Thoracic aorta (tissue), 2 donors: ENCODE data around the gene CBX2. TPM values are rescaled to one million over a fixed set of nuclear protein-coding genes. Genes with fewer than 3 reads are reported as not detected.

Experiments used
- ATAC-seq: fragments of 150-250 bp; one replicate; pipeline ENCODE4 v1.8.0; 2017; ENCODE audit warnings: low read depth; ENCODE audit not compliant: insufficient number of reproducible peaks, low FRiP score
- DNase-seq: peaks from one replicate; pipeline ENCODE4 v3.0.0-alpha.2; 2020; ENCODE audit warnings: low spot score
- H3K27ac ChIP-seq, 2 donors: fragments of 200-600 bp; sonication (generic); 1 replicate in 1 of 2; 2 replicates in 1 of 2; pipeline ENCODE4 v1.5.1; 2016; ENCODE audit warnings: mild to moderate bottlenecking in 2 of 2, moderate library complexity in 2 of 2
- H3K27me3 ChIP-seq: fragments of 200-600 bp; sonication (generic); replicated peaks from 2 replicates; pipeline ENCODE4 v1.6.0; 2016; ENCODE audit warnings: mild to moderate bottlenecking; ENCODE audit not compliant: insufficient read depth
- H3K36me3 ChIP-seq: fragments of 200-600 bp; sonication (generic); one replicate; pipeline ENCODE4 v1.5.1; 2016
- H3K4me1 ChIP-seq, 2 donors: fragments of 200-600 bp; sonication (generic); 1 replicate in 1 of 2; 2 replicates in 1 of 2; pipeline versions ENCODE4 v1.5.1 to v1.6.0; 2016; ENCODE audit warnings: low read depth in 2 of 2, mild to moderate bottlenecking in 1 of 2; ENCODE audit not compliant: control insufficient read depth in 1 of 2
- H3K4me3 ChIP-seq: fragments of 200-600 bp; sonication (generic); 2 replicates; pipeline ENCODE4 v1.5.1; 2016; ENCODE audit warnings: mild to moderate bottlenecking
- H3K9me3 ChIP-seq: fragments of 200-600 bp; sonication (generic); 2 replicates; pipeline ENCODE4 v1.5.1; 2016
- total RNA-seq, 2 donors: library from RNA; depleted of rRNA; stranded (reverse); fragments of >200 nt; gene quantifications; one replicate each; pipeline versions ENCODE4 v1.1.0 to v1.2.3, GENCODE V29; 2016
- TF ChIP-seq, protein P1 (sequence below): fragments of 200-600 bp; sonication (generic); IDR thresholded peaks from one replicate; pipeline ENCODE4 v1.5.1; 2019; ENCODE audit warnings: antibody characterized with exemption

CBX2 gene
- total RNA-seq, 2 donors from 2014 or later = 0.14 TPM; not detected in 1

DNA sequence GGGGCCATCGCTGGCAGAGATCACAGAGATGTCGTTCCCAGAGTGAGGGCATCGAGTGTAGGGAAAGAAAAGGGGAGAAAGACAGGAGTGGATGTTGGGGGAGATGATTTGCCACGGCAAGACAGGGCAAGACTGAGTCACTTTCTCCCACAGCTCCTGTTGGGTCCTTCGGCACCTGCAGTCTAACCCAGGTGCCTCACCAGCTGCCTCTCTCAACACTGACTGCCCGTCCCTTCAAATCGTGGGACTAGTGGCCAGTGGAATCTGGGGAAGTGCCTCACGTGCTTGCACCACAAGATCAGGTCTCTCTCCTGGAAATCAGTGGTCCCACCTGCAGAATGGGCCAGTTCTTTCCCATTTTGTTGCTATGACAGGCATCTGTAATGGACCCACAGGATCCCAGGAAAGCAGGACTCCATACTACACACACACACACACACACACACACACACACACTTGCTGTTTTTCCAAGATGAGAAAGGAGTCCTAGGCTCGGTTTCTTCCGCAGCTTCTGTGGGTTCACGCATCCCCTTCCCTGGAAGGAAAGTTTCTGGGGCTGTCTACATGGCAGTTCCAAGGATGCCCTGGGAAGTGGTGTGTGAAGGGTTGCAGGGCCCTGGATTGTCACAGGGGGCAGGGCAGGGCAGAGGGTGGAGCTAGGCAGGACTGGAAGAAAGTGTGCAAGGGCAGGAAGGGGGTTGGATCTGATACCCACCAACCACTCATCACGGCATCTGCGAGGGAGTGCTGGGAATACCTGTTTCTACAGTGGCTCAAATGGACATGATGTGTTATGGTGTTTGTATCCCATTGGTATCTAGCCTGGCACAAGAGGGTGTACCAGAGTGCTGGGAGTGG is 29.1 kb downstream of the CBX2 start:
- Histone ChIP-seq H3K27ac (no peak overlapping the region), H3K4me3 (no peak overlapping the region), H3K36me3 (no peaks in the 10 kb centered on the region), H3K9me3 (no peaks in the 10 kb centered on the region), H3K27me3 (peaks cover 68% of the 10 kb centered on the region), H3K4me1 (peaks cover 3 to 19% of the 10 kb centered on the region in 2 donors)
- no peak for ATAC-seq
- DNase-seq = no peak
- TF ChIP-seq, protein P1, sequence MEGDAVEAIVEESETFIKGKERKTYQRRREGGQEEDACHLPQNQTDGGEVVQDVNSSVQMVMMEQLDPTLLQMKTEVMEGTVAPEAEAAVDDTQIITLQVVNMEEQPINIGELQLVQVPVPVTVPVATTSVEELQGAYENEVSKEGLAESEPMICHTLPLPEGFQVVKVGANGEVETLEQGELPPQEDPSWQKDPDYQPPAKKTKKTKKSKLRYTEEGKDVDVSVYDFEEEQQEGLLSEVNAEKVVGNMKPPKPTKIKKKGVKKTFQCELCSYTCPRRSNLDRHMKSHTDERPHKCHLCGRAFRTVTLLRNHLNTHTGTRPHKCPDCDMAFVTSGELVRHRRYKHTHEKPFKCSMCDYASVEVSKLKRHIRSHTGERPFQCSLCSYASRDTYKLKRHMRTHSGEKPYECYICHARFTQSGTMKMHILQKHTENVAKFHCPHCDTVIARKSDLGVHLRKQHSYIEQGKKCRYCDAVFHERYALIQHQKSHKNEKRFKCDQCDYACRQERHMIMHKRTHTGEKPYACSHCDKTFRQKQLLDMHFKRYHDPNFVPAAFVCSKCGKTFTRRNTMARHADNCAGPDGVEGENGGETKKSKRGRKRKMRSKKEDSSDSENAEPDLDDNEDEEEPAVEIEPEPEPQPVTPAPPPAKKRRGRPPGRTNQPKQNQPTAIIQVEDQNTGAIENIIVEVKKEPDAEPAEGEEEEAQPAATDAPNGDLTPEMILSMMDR = no peak

DNA sequence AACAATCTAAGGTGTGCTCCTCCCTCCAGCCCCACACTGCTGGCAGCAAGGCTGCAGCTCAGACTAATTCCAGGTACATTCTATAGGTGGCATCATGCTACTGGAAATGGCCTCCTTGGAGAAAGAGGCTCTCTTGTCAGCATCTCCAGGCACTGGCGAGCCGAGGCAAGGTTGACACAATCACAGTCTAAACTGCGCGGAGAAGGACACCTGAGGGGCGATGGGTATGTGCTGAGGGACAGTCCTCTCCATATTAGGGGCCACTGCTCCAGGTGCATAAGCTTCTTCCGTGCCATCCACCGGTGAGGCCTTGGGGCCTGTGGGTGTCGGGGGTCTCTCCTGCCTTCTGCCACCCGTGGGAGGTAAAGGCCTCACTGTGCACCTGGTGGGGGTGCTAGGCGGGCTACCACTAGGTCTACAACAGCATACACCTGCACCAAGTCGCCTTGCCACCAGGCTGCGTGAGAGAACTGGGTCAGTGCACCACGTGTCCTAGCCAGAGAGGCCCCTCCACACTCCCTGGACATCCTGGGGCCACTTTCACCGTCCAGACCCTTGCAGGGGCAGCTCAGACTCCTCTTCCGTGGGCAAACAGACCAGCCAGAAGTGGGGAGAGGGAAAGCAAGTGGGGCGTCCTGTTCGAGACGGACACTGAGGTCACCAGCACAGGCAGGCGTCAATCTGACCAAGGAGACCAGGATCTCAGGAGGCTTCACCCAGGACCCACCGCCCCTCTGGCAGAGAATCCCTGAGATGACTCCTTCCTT is 31.0 kb downstream of the CBX2 start:
- H3K27me3 ChIP-seq = peaks cover 59% of the 10 kb centered on the region
- H3K9me3 ChIP-seq = no peaks in the 10 kb centered on the region
- H3K4me3 ChIP-seq = no peak overlapping the region
- TF ChIP-seq, protein P1 = no peak
- H3K4me1 ChIP-seq = peaks cover 9 to 22% of the 10 kb centered on the region in 2 donors
- no peaks in the 10 kb centered on the region for H3K36me3 ChIP-seq
- ATAC-seq (no peak), DNase-seq (no peak)
- no peak overlapping the region for H3K27ac ChIP-seq

DNA sequence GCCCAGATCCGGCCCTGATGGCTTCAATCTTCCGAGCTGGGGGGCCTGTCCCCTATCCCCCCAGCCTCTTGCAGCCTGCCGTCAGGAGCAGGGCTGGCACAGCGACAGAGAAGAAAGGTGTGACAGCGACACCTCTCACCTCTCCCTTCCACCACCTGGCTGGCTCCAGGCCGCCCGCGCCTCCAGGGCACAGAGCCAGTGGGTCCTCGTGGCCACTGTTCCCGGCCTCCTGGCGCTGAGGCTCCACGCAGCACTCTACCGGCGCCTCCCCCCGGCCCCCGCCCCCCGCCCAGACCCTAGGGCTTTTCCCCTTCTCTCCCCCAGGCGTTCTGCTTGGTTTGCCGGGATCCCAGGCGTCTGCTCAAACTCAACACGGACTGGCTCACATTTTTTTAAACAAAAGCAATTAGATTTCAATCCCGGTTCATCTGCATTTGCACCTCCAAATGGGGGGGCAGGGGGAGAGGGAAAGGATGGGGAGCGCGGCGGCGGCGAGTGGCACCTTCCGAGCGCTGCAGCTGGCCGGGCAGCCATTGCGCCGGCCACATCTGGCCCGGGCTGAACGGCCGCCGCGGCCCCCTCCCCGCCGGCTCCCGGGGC is 31.7 kb downstream of the CBX2 start:
- peak overlapping the region; percentile 55 for H3K4me3 ChIP-seq

DNA sequence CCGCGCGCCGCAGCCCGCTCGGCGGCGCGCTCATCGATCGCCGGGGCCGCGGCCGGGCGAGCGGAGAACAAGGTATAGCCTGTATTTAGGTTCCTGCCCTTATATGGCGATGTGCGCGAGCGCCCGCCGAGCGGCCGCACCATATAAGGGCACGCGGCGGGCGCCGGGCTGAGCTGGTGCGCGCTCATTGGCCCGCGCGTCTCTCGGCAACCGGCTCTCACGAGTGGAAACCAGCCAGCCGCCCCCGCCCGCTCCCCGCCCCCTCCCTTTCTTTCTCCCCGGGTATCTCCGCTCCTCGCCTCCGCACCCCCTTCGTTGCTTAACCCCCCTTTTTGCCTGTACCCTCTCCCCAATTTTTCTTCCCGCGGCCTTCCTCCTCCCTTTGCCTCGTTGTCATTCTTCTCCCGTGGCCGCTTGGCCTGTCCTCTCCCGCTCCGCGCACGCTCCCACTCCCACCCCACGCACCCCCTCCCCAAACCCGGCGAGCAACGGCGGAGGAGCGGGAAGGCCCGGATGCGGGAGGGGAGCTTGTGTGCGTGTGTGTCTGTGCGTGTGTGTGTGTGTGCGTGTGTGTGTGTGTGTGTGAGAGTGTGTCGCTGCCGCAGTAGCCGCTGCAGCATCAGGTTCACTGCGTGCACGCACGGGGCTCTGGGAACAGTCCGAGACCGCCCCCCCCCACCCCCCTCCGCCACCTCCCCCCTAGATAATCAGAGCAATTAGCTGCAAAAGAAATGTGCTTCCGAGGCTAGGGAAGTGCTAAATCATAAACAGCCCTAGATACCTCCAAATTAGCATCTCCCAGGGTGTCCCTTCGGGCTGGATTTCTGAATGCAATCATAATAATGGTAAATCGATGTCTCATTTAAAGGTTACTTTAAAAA is 32.4 kb downstream of the CBX2 start:
- Histone ChIP-seq H3K9me3 (no peaks in the 10 kb centered on the region), H3K27me3 (peaks cover 50% of the 10 kb centered on the region), H3K4me3 (peak overlapping the region; percentile 55), H3K36me3 (no peaks in the 10 kb centered on the region), H3K4me1 (peaks cover 17 to 33% of the 10 kb centered on the region in 2 donors), H3K27ac (no peak overlapping the region)
- no peak for ATAC-seq
- DNase-seq = no peak
- TF ChIP-seq, protein P1 = no peak

More for the DNA sequence above, 31.7 kb downstream of the CBX2 start:
- ATAC-seq (no peak), DNase-seq (no peak)
- TF ChIP-seq, protein P1 = no peak
- H3K36me3 ChIP-seq = no peaks in the 10 kb centered on the region
- H3K4me1 ChIP-seq = peaks cover 10 to 25% of the 10 kb centered on the region in 2 donors
- H3K27me3 ChIP-seq = peaks cover 57% of the 10 kb centered on the region
- no peak overlapping the region for H3K27ac ChIP-seq
- H3K9me3 ChIP-seq = no peaks in the 10 kb centered on the region
